K562 (cell line): ENCODE data around the gene STON2. TPM values are rescaled to one million over a fixed set of nuclear protein-coding genes. Genes with fewer than 3 reads are reported as not detected.

Source experiments
- CHD2 ChIP-seq: IDR thresholded peaks from 2 replicates; pipeline ENCODE4 v1.6.1; 2011; ENCODE audit warnings: low read depth, low read length
- FOXK2 ChIP-seq, 2 experiments: fragments of 450-650 bp; IDR thresholded peaks in 1 of 2; conservative IDR thresholded peaks in 1 of 2; 2 replicates each; pipeline ENCODE4 v1.6.1; 2016; ENCODE audit warnings: low read depth in 2 of 2, mild to moderate bottlenecking in 1 of 2
- GTF2F1 ChIP-seq: IDR thresholded peaks from 2 replicates; pipeline ENCODE4 v1.6.1; 2011; ENCODE audit warnings: low read depth, low read length, improper control_type of control experiment
- MCM3 ChIP-seq: fragments of 450-650 bp; IDR thresholded peaks from 2 replicates; pipeline ENCODE4 v1.6.1; 2016
- MTF1 ChIP-seq: fragments of 250-450 bp; sonication (Bioruptor Pico); IDR thresholded peaks from 2 replicates; pipeline ENCODE4 v1.9.0; 2021; ENCODE audit warnings: moderate library complexity, mild to moderate bottlenecking, inconsistent platforms, borderline replicate concordance
- NEUROD1 ChIP-seq: fragments of 150-350 bp; IDR thresholded peaks from 2 replicates; pipeline ENCODE4 v1.6.1; 2014; ENCODE audit warnings: borderline replicate concordance, low read length, low read depth; ENCODE audit not compliant: partially characterized antibody
- POLR3A ChIP-seq: IDR thresholded peaks from 2 replicates; pipeline ENCODE4 v1.6.1; 2011; ENCODE audit warnings: borderline replicate concordance, mild to moderate bottlenecking, moderate library complexity; ENCODE audit not compliant: insufficient read length, insufficient read depth; ENCODE audit errors: extremely low read depth
- RAD21 ChIP-seq, 2 experiments: fragments of 250-450 bp in 1 of 2; fragments of 450-650 bp in 1 of 2; sonication (Bioruptor Pico) in 1 of 2; formaldehyde crosslinking in 1 of 2; IDR thresholded peaks in 1 of 2; conservative IDR thresholded peaks in 1 of 2; 2 replicates each; pipeline versions ENCODE4 v1.4.0 to v1.8.0; 2020 to 2022; ENCODE audit warnings: mild to moderate bottlenecking in 2 of 2, moderate library complexity in 1 of 2
- RBFOX2 ChIP-seq: fragments of 200-400 bp; formaldehyde crosslinking; IDR thresholded peaks from 2 replicates; pipeline ENCODE4 v1.6.1; 2017; ENCODE audit warnings: low read depth, mild to moderate bottlenecking, low read length, moderate library complexity
- SETDB1 ChIP-seq: IDR thresholded peaks from one replicate; pipeline ENCODE4 v1.6.1; 2012; ENCODE audit warnings: low read length, control low read depth, inconsistent platforms
- SRSF9 ChIP-seq: fragments of 200-400 bp; formaldehyde crosslinking; IDR thresholded peaks from 2 replicates; pipeline ENCODE4 v1.6.1; 2017; ENCODE audit warnings: low read depth, low read length, borderline replicate concordance
- ZBTB8A ChIP-seq: fragments of 450-650 bp; IDR thresholded peaks from 2 replicates; pipeline ENCODE4 v1.6.1; 2018; ENCODE audit warnings: mild to moderate bottlenecking, moderate library complexity; ENCODE audit not compliant: partially characterized antibody
- ZNF165 ChIP-seq: fragments of 250-450 bp; sonication (Bioruptor Pico); IDR thresholded peaks from 2 replicates; pipeline ENCODE4 v1.4.0; 2020; ENCODE audit warnings: borderline replicate concordance
- ZNF175 ChIP-seq: fragments of 200-800 bp; sonication (Bioruptor generic); IDR thresholded peaks from 2 replicates; pipeline ENCODE4 v1.6.1; 2016; ENCODE audit warnings: low read depth, mild to moderate bottlenecking, missing genetic modification characterization, missing compliant biosample characterization
- ZNF23 ChIP-seq: fragments of 250-450 bp; sonication (Bioruptor Pico); IDR thresholded peaks from 2 replicates; pipeline ENCODE4 v1.4.0; 2020; ENCODE audit warnings: mild to moderate bottlenecking
- polyA plus RNA-seq, 8 experiments: library from polyadenylated mRNA; depleted of rRNA in 4 of 8; stranded (reverse) in 5 of 8; unstranded in 3 of 8; fragments of >200 nt; fragmentation: Nextera tagmentation in 2 of 8; fragmentation: Illumina TruSeq in 1 of 8; extraction: Ambion mirVana in 2 of 8; extraction: Trizol in 1 of 8; gene quantifications; 2 replicates each; pipeline versions ENCODE4 v1.2.1 to v1.2.3, GENCODE V29; 2011 to 2014; ENCODE audit warnings: inconsistent platforms in 1 of 8, missing spikeins in 1 of 8
- total RNA-seq, 7 experiments: library from RNA; depleted of rRNA in 6 of 7; stranded (reverse); fragments of >200 nt in 6 of 7; fragmentation: Illumina TruSeq in 2 of 7; extraction: Trizol in 2 of 7; gene quantifications; 2 replicates each; pipeline versions ENCODE4 v1.2.1 to v1.2.3, GENCODE V29; 2011 to 2021; ENCODE audit warnings: low replicate concordance in 1 of 7
- TF ChIP-seq, protein P1 (sequence below): sonication (generic); formaldehyde crosslinking; IDR thresholded peaks from 2 replicates; pipeline ENCODE4 v1.8.1; 2023; ENCODE audit warnings: missing genetic modification reagents, mild to moderate bottlenecking, borderline replicate concordance
- TF ChIP-seq, protein P2 (sequence below): fragments of 450-650 bp; conservative IDR thresholded peaks from 2 replicates; pipeline ENCODE4 v1.6.1; 2016; ENCODE audit warnings: missing genetic modification characterization, low read depth, mild to moderate bottlenecking, missing compliant biosample characterization, moderate library complexity
- TF ChIP-seq, protein P3 (sequence below): fragments of 200-400 bp; formaldehyde crosslinking; IDR thresholded peaks from 2 replicates; pipeline ENCODE4 v1.6.1; 2017; ENCODE audit warnings: mild to moderate bottlenecking, low read depth, low read length, moderate library complexity

Gene STON2
- total and polyA plus RNA-seq, 9 of the 15 experiments (the other 6 are each of a cell fraction or from before 2014, with no cell fraction given): 7.8 to 99.3 (median 53.5) TPM

DNA sequence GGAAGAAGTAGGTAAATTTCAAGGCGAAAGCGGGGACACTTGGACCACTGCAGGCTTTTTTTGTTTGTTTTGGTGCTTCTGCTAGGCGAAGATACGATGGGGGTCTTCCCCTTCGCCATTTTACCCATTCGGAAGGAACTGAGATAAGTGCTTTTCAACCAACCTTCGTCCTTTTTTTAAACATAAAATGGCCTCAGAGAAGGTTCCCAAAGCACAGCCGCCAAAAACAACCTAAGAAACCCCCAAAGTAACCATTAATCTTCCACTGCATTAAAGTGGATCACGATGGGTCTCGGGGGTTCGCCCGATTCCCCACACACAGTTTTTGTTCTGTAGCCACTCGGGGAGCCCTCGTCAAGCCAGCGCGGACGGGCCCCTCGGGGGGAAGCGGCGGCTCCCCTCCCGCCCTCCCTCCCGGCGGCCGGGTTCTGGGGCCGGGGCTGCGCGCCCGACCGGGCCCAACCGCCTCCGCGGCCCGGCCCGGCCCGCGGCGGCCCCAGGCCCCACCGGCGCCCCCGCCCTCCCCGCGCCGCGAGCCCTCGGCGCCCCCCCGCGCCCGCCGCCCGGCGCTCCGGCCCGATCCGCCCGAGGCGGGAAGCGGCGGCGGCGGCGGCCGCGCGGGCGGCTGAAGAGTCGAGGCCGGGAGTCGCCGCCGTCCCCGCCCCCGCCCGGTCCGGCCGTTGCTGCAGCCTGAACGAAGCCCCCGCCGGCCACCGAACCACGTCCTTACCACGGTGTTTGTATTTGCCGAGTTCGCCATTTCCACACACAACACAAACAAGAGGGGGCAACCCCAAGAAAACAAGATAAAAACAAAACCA lies 180.2 kb downstream of the STON2 start (continued):
- TF ChIP-seq, protein P1, sequence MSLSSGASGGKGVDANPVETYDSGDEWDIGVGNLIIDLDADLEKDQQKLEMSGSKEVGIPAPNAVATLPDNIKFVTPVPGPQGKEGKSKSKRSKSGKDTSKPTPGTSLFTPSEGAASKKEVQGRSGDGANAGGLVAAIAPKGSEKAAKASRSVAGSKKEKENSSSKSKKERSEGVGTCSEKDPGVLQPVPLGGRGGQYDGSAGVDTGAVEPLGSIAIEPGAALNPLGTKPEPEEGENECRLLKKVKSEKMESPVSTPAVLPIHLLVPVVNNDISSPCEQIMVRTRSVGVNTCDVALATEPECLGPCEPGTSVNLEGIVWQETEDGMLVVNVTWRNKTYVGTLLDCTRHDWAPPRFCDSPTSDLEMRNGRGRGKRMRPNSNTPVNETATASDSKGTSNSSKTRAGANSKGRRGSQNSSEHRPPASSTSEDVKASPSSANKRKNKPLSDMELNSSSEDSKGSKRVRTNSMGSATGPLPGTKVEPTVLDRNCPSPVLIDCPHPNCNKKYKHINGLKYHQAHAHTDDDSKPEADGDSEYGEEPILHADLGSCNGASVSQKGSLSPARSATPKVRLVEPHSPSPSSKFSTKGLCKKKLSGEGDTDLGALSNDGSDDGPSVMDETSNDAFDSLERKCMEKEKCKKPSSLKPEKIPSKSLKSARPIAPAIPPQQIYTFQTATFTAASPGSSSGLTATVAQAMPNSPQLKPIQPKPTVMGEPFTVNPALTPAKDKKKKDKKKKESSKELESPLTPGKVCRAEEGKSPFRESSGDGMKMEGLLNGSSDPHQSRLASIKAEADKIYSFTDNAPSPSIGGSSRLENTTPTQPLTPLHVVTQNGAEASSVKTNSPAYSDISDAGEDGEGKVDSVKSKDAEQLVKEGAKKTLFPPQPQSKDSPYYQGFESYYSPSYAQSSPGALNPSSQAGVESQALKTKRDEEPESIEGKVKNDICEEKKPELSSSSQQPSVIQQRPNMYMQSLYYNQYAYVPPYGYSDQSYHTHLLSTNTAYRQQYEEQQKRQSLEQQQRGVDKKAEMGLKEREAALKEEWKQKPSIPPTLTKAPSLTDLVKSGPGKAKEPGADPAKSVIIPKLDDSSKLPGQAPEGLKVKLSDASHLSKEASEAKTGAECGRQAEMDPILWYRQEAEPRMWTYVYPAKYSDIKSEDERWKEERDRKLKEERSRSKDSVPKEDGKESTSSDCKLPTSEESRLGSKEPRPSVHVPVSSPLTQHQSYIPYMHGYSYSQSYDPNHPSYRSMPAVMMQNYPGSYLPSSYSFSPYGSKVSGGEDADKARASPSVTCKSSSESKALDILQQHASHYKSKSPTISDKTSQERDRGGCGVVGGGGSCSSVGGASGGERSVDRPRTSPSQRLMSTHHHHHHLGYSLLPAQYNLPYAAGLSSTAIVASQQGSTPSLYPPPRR (CRISPR knock-in tag): no peak
- TF ChIP-seq SETDB1 (no peak), ZBTB8A (no peak), MTF1 (CRISPR knock-in tag) (no peak), POLR3A (no peak), SRSF9 (no peak), FOXK2 (conservative IDR thresholded peaks at IDR 0.05 in 1 of 2, IDR thresholded peaks at IDR 0.05 in 1 of 2; ENCODE audit: low read depth in 2 of 2) (no peak), ZNF165 (no peak), CHD2 (no peak), NEUROD1 (no peak), MCM3 (no peak), RAD21 (CRISPR knock-in tag; conservative IDR thresholded peaks at IDR 0.05 in 1 of 2, IDR thresholded peaks at IDR 0.05 in 1 of 2) (no peak), RBFOX2 (peak; percentile 26; the same call in 1 of the 2 replicates), GTF2F1 (no peak), ZNF23 (CRISPR knock-in tag) (no peak), ZNF175 (CRISPR knock-in tag) (no peak)
- TF ChIP-seq, protein P2, sequence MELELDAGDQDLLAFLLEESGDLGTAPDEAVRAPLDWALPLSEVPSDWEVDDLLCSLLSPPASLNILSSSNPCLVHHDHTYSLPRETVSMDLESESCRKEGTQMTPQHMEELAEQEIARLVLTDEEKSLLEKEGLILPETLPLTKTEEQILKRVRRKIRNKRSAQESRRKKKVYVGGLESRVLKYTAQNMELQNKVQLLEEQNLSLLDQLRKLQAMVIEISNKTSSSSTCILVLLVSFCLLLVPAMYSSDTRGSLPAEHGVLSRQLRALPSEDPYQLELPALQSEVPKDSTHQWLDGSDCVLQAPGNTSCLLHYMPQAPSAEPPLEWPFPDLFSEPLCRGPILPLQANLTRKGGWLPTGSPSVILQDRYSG (tag): no peak
- TF ChIP-seq, protein P3, sequence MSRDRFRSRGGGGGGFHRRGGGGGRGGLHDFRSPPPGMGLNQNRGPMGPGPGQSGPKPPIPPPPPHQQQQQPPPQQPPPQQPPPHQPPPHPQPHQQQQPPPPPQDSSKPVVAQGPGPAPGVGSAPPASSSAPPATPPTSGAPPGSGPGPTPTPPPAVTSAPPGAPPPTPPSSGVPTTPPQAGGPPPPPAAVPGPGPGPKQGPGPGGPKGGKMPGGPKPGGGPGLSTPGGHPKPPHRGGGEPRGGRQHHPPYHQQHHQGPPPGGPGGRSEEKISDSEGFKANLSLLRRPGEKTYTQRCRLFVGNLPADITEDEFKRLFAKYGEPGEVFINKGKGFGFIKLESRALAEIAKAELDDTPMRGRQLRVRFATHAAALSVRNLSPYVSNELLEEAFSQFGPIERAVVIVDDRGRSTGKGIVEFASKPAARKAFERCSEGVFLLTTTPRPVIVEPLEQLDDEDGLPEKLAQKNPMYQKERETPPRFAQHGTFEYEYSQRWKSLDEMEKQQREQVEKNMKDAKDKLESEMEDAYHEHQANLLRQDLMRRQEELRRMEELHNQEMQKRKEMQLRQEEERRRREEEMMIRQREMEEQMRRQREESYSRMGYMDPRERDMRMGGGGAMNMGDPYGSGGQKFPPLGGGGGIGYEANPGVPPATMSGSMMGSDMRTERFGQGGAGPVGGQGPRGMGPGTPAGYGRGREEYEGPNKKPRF: 0 out of 2 replicates have a peak, but pooled peaks have one; percentile 28
